Thyroid gland (tissue), 4 donors: ENCODE data around the gene MTUS2.

Source experiments
- POLR2A ChIP-seq, 2 donors: fragments of 450-650 bp; IDR thresholded peaks; one replicate each; pipeline ENCODE4 v1.6.1; 2017; ENCODE audit warnings: antibody characterized with exemption in 2 of 2, mild to moderate bottlenecking in 2 of 2, moderate library complexity in 1 of 2
- TF ChIP-seq, protein P1 (sequence below), 6 experiments: fragments of 200-600 bp in 3 of 6; fragments of 450-650 bp in 3 of 6; sonication (generic) in 3 of 6; IDR thresholded peaks; one replicate each; pipeline ENCODE4 v1.5.1; 2016 to 2019; ENCODE audit warnings: antibody characterized with exemption in 6 of 6, mild to moderate bottlenecking in 2 of 6, inconsistent platforms in 1 of 6, moderate library complexity in 1 of 6

DNA sequence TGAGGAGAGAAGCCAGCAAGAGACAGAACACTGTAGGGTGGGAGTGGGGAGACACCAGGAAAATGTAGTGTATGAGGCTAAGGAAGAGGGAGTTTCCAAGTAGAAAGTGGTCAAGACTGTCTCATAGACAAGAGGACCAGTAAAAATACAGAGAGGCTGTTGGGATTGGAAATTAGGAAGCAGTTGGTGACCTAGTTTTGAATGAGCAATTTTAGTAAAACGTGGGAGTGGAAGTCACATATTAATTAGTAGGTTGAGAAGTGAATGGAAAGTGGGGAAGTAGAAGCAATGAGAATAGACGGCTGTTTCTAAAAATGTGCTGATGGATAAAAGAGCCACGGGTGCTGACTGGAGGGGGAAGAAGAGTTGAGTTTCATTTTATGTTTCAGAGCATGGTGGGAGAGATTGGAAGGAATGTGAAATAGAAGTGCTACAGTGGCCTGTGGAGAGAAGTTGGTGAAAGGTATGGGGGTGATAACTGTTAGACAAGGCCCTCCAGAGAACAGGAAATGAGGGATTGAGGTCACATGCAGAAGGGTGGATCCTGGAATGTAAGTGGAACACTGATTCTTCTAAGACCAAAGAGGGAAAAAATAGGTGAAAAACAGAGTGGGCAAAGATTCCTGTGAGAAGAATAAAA is 247.3 kb downstream of the MTUS2 start:
- TF ChIP-seq, protein P1, sequence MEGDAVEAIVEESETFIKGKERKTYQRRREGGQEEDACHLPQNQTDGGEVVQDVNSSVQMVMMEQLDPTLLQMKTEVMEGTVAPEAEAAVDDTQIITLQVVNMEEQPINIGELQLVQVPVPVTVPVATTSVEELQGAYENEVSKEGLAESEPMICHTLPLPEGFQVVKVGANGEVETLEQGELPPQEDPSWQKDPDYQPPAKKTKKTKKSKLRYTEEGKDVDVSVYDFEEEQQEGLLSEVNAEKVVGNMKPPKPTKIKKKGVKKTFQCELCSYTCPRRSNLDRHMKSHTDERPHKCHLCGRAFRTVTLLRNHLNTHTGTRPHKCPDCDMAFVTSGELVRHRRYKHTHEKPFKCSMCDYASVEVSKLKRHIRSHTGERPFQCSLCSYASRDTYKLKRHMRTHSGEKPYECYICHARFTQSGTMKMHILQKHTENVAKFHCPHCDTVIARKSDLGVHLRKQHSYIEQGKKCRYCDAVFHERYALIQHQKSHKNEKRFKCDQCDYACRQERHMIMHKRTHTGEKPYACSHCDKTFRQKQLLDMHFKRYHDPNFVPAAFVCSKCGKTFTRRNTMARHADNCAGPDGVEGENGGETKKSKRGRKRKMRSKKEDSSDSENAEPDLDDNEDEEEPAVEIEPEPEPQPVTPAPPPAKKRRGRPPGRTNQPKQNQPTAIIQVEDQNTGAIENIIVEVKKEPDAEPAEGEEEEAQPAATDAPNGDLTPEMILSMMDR (IDR thresholded peaks at IDR 0.05), result no peak
- no peak for TF ChIP-seq POLR2A (IDR thresholded peaks at IDR 0.05)
